Measurements from ENCODE around the gene LACC1. TPM values are rescaled to one million over a fixed set of nuclear protein-coding genes. Genes with fewer than 3 reads are reported as not detected.

Gene LACC1
- total and polyA plus RNA-seq, 2 donors (not counting 3 experiments of a cell fraction or from before 2014, with no cell fraction given), result 1.2 to 4.0 TPM

DNA sequence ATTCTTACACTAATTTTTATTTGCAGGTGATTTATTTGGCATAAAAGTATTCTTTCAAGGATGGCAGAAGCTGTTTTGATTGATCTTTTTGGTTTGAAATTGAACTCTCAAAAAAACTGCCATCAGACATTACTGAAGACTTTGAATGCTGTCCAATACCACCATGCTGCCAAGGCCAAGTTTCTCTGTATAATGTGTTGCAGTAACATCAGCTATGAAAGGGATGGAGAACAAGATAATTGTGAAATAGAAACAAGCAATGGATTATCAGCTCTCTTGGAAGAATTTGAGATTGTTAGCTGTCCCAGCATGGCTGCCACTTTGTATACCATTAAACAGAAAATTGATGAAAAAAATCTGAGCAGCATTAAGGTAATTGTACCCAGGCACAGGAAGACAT is 1.2 kb downstream of the LACC1 start:
- Histone ChIP-seq H3K9me1 (replicated peaks; ENCODE audit: control insufficient read depth, extremely low read depth, insufficient read depth, low read length) (no peaks in the 10 kb centered on the region), H3K9me3 (replicated peaks; ENCODE audit: control insufficient read depth, insufficient read depth, low read length) (no peaks in the 10 kb centered on the region), H2AFZ (ENCODE audit: low read depth, low read length) (no peak overlapping the region), H3K9ac (replicated peaks; ENCODE audit: extremely low read depth, insufficient read depth, low read length) (no peak overlapping the region), H4K20me1 (replicated peaks; ENCODE audit: control insufficient read depth, extremely low read depth, insufficient read depth, low read length) (no peaks in the 10 kb centered on the region), H3K36me3 (ENCODE audit: control insufficient read depth in 2 of 2, extremely low read depth in 1 of 2, insufficient read depth in 2 of 2, low read length in 2 of 2) (no peaks in the 10 kb centered on the region), H3K27me3 (ENCODE audit: control insufficient read depth in 2 of 2, insufficient read depth in 2 of 2, low read length in 2 of 2) (no peaks in the 10 kb centered on the region), H3K79me2 (ENCODE audit: control insufficient read depth, insufficient read depth, low read length) (no peaks in the 10 kb centered on the region), H3K27ac (ENCODE audit: insufficient read depth, low read depth, low read length) (no peak overlapping the region), H3K4me2 (ENCODE audit: insufficient read depth, low read length) (no peak overlapping the region), H3K4me1 (ENCODE audit: control insufficient read depth, extremely low read depth, insufficient read depth, low read length) (peaks cover 11% of the 10 kb centered on the region), H3K4me3 (replicated peaks in 1 of 3; ENCODE audit: insufficient read depth in 1 of 3, low read depth in 1 of 3, low read length in 3 of 3) (no peak overlapping the region)
- no peak for FAIRE-seq
- BruUV-seq (replicated peaks), result TSS peak; percentile 32
- intact Hi-C loops (cut with micrococcal nuclease), result no loop called here
- ChIA-PET CTCF (interaction anchor here (1.6 to 3.1 kb wide), 2 partner anchors 14 to 76 kb away, joined by 3 to 11 read pairs; no protein-coding TSS in a partner anchor), POLR2A (no interaction called here)
- dilution Hi-C loops (cut with MboI; ENCODE audit: extremely low pct_ligation_motif_present, low sequenced_read_pairs), result no loop called here
- no peak for TF ChIP-seq GATA2 (IDR thresholded peaks at IDR 0.05; ENCODE audit: insufficient read depth, insufficient read length, low read depth, low read length)
- TF ChIP-seq EZH2 (IDR thresholded peaks at IDR 0.05; ENCODE audit: borderline replicate concordance, low read depth, low read length, severe bottlenecking), result no peak
- TF ChIP-seq POLR2A (IDR thresholded peaks at IDR 0.05; ENCODE audit: low read depth, low read length), result no peak
- TF ChIP-seq JUN (IDR thresholded peaks at IDR 0.05; ENCODE audit: borderline replicate concordance, insufficient read depth, insufficient read length, low read depth), result no peak
- no peak for TF ChIP-seq FOS (IDR thresholded peaks at IDR 0.05; ENCODE audit: borderline replicate concordance, insufficient read depth, low read length)
- TF ChIP-seq, protein P1, sequence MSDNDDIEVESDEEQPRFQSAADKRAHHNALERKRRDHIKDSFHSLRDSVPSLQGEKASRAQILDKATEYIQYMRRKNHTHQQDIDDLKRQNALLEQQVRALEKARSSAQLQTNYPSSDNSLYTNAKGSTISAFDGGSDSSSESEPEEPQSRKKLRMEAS (IDR thresholded peaks at IDR 0.05; ENCODE audit: insufficient read depth, insufficient read length), result no peak
- TF ChIP-seq MYC (IDR thresholded peaks at IDR 0.05; ENCODE audit: low read depth, low read length), result no peak
- TF ChIP-seq POLR2AphosphoS5 (IDR thresholded peaks at IDR 0.05; ENCODE audit: insufficient read depth, low read depth, low read length), result no peak
- TF ChIP-seq, protein P2, sequence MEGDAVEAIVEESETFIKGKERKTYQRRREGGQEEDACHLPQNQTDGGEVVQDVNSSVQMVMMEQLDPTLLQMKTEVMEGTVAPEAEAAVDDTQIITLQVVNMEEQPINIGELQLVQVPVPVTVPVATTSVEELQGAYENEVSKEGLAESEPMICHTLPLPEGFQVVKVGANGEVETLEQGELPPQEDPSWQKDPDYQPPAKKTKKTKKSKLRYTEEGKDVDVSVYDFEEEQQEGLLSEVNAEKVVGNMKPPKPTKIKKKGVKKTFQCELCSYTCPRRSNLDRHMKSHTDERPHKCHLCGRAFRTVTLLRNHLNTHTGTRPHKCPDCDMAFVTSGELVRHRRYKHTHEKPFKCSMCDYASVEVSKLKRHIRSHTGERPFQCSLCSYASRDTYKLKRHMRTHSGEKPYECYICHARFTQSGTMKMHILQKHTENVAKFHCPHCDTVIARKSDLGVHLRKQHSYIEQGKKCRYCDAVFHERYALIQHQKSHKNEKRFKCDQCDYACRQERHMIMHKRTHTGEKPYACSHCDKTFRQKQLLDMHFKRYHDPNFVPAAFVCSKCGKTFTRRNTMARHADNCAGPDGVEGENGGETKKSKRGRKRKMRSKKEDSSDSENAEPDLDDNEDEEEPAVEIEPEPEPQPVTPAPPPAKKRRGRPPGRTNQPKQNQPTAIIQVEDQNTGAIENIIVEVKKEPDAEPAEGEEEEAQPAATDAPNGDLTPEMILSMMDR (IDR thresholded peaks at IDR 0.05; ENCODE audit: extremely low read depth in 1 of 2, insufficient read depth in 1 of 2, low read depth in 1 of 2, low read length in 2 of 2), result no peak
- no peak for DNase-seq (ENCODE audit: low read depth, low spot score)
